Chondrocyte (in vitro differentiated cells): Measurements from ENCODE around the gene COPZ2. TPM values are rescaled to one million over a fixed set of nuclear protein-coding genes. Genes with fewer than 3 reads are reported as not detected.
"Not testable (repeated sequence)": the region's sequence is repeated elsewhere in the genome, so short reads cannot be mapped to it uniquely, and the experiment has no call there.

ENCODE experiments used
- DNase-seq: peaks from one replicate; pipeline ENCODE4 v3.0.0; 2021; ENCODE audit warnings: mixed read lengths, low spot score
- H3K27ac Mint-ChIP-seq: one replicate; pipeline ENCODE4 v1.8.0; 2021; ENCODE audit warnings: mild to moderate bottlenecking, moderate library complexity, mixed read lengths; ENCODE audit not compliant: unreplicated experiment
- H3K27me3 Mint-ChIP-seq: 2 replicates; pipeline ENCODE4 v1.8.0; 2021; ENCODE audit warnings: low read depth, mixed read lengths
- H3K36me3 Mint-ChIP-seq: 2 replicates; pipeline ENCODE4 v1.8.0; 2021; ENCODE audit warnings: low read depth, mixed read lengths
- H3K4me1 Mint-ChIP-seq: 2 replicates; pipeline ENCODE4 v1.8.0; 2021; ENCODE audit warnings: low read depth, mild to moderate bottlenecking, mixed read lengths
- H3K4me3 Mint-ChIP-seq: one replicate; pipeline ENCODE4 v1.8.0; 2021; ENCODE audit warnings: mild to moderate bottlenecking, moderate library complexity, mixed read lengths; ENCODE audit not compliant: unreplicated experiment
- H3K9me3 Mint-ChIP-seq: 2 replicates; pipeline ENCODE4 v1.8.0; 2021; ENCODE audit warnings: low read depth, mixed read lengths
- total RNA-seq: library from RNA; stranded (reverse); gene quantifications from 3 replicates; pipeline ENCODE4 v1.2.1, GENCODE V29; 2021
- TF ChIP-seq, protein P1 (sequence below): fragments of 200-600 bp; sonication (generic); IDR thresholded peaks from 2 replicates; pipeline ENCODE4 v1.5.0; 2021; ENCODE audit warnings: antibody characterized with exemption, mild to moderate bottlenecking, moderate library complexity

COPZ2 gene
- total RNA-seq, 1 donor from 2014 or later = 219 TPM

DNA sequence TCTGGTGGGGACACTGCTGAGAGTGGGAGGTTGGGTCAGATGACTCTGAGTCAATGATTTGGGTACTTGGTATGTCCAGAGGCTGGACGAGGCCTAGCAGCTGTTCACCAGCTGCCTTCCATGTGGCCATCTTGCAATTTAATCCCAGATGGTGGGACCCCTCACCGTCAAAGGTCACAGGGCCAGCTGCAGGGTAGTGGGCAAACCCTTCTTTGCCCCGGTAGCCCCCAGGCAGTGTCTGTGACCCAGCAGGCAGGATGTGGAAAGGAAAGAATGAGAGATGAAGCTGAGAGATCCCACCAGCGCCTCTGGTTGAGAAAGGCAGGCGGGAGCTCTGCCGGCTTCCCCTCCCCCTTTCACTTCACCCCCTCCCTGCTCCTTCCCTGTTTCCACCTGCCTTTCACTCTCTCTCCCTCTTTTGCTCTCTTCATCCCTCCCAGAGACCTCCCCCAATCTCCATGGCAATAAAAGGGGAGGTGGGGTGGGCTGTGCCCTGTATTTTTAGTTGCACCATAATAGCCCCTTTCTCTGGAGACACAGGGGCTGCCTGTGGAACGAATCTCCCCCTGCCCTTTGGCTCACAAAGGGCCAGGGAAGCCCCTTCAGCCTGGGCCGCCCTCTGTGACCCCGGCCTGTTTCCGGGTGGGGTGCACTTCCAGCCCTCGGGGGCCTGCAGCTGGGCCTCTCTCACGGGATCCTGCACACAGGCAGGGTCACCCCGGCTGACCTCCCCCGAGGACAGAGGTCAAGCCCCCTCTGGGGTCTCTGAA, 46.5 kb downstream of the COPZ2 start:
- TF ChIP-seq, protein P1, sequence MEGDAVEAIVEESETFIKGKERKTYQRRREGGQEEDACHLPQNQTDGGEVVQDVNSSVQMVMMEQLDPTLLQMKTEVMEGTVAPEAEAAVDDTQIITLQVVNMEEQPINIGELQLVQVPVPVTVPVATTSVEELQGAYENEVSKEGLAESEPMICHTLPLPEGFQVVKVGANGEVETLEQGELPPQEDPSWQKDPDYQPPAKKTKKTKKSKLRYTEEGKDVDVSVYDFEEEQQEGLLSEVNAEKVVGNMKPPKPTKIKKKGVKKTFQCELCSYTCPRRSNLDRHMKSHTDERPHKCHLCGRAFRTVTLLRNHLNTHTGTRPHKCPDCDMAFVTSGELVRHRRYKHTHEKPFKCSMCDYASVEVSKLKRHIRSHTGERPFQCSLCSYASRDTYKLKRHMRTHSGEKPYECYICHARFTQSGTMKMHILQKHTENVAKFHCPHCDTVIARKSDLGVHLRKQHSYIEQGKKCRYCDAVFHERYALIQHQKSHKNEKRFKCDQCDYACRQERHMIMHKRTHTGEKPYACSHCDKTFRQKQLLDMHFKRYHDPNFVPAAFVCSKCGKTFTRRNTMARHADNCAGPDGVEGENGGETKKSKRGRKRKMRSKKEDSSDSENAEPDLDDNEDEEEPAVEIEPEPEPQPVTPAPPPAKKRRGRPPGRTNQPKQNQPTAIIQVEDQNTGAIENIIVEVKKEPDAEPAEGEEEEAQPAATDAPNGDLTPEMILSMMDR = no peak
- no peaks in the 10 kb centered on the region for H3K36me3 Mint-ChIP-seq
- no peak for DNase-seq
- no peaks in the 10 kb centered on the region for H3K27me3 Mint-ChIP-seq
- H3K4me3 Mint-ChIP-seq = no peak overlapping the region
- no peaks in the 10 kb centered on the region for H3K9me3 Mint-ChIP-seq
- no peak overlapping the region for H3K27ac Mint-ChIP-seq
- peaks cover 14% of the 10 kb centered on the region for H3K4me1 Mint-ChIP-seq

GRCh38 chr17:47989700-47990099, 47.9 kb downstream of the COPZ2 start:
- H3K36me3 Mint-ChIP-seq = no peaks in the 10 kb centered on the region
- DNase-seq = no peak
- H3K4me3 Mint-ChIP-seq = no peak overlapping the region
- TF ChIP-seq, protein P1 = no peak
- no peaks in the 10 kb centered on the region for H3K9me3 Mint-ChIP-seq
- H3K4me1 Mint-ChIP-seq = peaks cover 14% of the 10 kb centered on the region
- H3K27me3 Mint-ChIP-seq = no peaks in the 10 kb centered on the region
- no peak overlapping the region for H3K27ac Mint-ChIP-seq

GRCh38 chr17:47989159-47989558, 48.4 kb downstream of the COPZ2 start:
- DNase-seq = no peak
- Mint-ChIP-seq H3K27ac (no peak overlapping the region), H3K9me3 (no peaks in the 10 kb centered on the region), H3K36me3 (no peaks in the 10 kb centered on the region), H3K4me1 (peaks cover 14% of the 10 kb centered on the region), H3K4me3 (no peak overlapping the region), H3K27me3 (no peaks in the 10 kb centered on the region)
- TF ChIP-seq, protein P1 = no peak

GRCh38 chr17:47988445-47988844, 49.2 kb downstream of the COPZ2 start:
- H3K4me1 Mint-ChIP-seq = peaks cover 14% of the 10 kb centered on the region
- H3K27me3 Mint-ChIP-seq, H3K9me3 Mint-ChIP-seq, H3K27ac Mint-ChIP-seq, H3K36me3 Mint-ChIP-seq, DNase-seq, H3K4me3 Mint-ChIP-seq: not testable (repeated sequence)

GRCh38 chr17:47987240-47987835, 50.3 kb downstream of the COPZ2 start:
- peaks cover 14% of the 10 kb centered on the region for H3K4me1 Mint-ChIP-seq
- peaks cover 3% of the 10 kb centered on the region for H3K36me3 Mint-ChIP-seq
- no peaks in the 10 kb centered on the region for H3K9me3 Mint-ChIP-seq
- no peaks in the 10 kb centered on the region for H3K27me3 Mint-ChIP-seq
- H3K4me3 Mint-ChIP-seq = no peak overlapping the region
- TF ChIP-seq, protein P1 = no peak
- DNase-seq = no peak
- H3K27ac Mint-ChIP-seq = no peak overlapping the region

- no peak overlapping the region for H3K4me3 Mint-ChIP-seq
- H3K4me1 Mint-ChIP-seq = peaks cover 14% of the 10 kb centered on the region
- no peaks in the 10 kb centered on the region for H3K27me3 Mint-ChIP-seq
- no peak overlapping the region for H3K27ac Mint-ChIP-seq
- no peak for DNase-seq
- H3K9me3 Mint-ChIP-seq = no peaks in the 10 kb centered on the region
- TF ChIP-seq, protein P1 = no peak
- H3K36me3 Mint-ChIP-seq = peaks cover 5% of the 10 kb centered on the region
These were observed 51.1 kb downstream of the COPZ2 start for GRCh38 chr17:47986520-47986919.
